NCI-H510A treated with DMSO at 0.1 percent for 48 hours (cell line): ENCODE data around the gene CSRP1.
A peak's percentile ranks its signal among the peaks of the same experiment; 100 is the strongest.

ENCODE experiments used
- DNase-seq: peaks from one replicate; lab custom pipeline; 2025; lab: John Stamatoyannopoulos, UW

CSRP1 gene

DNA sequence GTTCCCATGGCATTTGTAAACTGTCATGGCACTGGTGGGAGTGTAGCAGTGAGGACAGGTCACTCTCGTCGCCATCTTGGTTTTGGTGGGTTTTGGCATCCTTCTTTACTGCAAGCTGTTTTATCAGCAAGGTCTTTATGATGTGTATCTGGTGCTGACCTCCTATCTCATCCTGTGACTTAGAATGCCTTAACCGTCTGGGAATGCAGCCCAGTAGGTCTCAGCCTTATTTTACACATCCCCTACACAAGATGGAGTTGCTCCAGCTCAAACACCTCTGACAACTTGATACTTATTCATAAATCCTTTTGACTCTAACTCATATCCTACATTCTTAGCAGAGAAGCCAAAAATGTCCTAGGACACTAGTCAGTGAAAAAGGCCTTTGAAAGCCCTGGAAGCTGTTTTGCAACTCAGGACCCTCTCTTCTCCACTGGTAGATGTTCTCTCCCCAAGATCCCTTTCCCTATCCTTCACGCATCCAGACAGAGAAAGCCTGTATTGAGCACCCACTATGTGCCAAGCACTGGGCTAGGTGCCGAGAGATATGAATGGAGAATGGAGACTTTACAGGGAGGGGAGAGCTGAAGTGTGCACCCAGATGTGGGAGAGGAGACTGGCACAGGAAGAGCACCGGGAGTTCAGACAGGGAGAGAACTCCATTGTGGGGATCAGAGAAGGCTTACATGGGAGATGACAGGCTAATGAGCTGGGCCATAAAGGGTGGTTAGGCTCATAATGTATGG is 6.7 kb upstream of the CSRP1 start:
- DNase-seq, result no peak

DNA sequence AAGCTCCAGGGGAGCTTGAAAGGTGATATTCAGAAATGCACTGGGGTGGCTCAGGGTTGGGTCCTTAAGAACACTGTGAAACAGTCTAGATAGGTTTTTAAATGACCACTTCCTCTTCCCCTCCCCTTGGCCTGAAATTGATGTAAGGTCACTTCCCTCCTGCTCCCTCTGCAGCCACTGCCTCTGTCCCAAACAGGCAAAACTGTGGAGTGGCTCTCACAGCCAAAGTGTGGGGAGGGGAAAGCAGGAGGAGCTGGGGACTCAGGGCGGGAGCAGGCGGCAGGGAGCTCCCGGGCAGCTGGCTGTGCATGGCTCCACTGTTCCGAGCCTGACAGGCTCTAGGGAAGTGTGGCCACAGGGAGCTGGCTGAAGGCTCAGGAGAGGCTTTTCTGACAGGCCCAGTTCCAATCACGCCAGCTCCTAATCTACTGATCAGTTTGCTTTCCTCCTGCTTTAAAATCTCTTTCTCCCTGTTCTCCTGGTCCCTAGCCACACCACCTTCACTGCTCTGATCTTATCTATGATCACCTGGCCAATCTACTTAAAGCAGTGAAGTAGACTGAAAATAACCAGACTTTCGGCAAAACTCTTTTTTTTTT is 5.1 kb upstream of the CSRP1 start:
- peak; percentile 70 for DNase-seq

DNA sequence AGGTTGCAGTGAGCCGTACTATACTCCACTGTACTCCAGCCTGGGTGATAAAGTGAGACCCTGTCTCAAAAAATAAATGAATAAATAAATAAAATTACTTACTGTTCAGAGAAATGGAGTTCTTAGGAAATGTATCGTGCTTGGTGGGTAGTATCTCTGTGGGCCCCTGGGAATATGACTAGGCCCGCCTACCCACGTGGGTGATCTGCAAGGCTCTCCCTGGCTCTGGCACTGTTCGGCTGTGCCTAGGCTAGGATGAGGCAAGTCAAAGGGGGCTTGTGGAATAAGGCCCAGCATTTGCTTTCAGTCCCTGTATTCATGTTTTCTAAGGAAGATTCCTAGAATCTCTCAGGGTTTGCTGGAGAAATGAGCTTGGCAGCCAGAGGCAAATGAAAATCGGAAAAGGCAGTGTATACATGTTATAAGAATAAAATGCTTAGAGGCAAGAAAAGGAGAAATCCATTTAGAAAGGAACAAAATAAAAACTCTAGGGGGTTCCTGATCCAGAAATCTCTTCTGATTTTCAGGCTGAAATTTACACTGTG is 4.5 kb upstream of the CSRP1 start:
- no peak for DNase-seq

DNA sequence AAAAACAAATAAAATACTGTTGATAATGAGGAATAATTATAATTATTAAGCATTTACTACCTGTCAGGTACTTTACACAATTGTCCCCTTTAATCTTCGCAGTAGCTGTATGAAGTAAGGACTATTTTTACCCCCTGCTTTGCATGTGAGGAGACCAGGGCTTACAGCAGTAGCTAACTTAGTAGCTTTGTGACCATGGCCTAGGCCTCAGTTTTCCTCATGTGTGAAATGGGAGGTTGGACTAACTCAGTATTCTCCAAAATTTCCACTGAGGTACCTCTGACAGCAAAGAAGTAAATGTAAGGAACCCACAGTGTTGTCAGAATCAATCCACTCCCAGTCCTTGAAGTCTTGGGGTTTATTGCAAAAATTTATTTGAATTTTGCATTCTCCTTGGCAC is 3.8 kb upstream of the CSRP1 start:
- DNase-seq, result no peak

DNA sequence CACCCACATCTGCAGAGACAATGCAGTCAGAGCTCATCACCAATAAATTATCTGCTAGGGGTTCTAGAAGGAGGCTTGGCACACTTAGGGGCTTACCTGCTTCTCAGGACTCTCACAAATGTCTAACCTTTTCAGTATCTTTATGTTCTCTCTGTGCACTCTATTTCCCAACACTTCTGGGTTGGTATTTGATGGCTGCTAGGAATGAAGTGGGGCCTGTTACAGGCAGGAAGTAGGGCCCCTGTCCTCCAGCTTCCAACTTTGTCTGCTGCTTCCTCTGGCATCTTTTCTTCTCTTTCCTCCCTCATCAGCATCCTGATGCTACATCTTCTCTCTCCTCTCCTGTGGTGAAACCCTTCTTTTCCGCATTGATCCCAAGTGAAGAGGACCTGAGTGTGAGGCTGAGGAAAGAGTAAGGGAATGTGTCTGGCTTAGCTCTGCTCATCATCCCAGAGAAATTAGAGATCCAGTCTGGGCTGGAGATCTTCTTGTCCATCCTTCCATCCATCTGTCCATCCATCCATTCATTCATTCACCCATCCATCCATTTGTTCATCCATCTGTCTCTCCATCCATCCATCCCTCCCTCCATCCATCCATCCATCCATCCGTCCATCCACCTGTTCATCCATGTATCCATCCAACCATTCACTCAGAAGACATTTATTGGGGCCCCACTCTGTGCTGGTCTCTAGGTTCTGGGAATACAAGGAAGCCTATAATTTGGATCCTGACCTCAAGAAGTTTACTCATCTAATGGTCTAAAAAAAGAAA is 2.9 kb upstream of the CSRP1 start:
- no peak for DNase-seq

DNA sequence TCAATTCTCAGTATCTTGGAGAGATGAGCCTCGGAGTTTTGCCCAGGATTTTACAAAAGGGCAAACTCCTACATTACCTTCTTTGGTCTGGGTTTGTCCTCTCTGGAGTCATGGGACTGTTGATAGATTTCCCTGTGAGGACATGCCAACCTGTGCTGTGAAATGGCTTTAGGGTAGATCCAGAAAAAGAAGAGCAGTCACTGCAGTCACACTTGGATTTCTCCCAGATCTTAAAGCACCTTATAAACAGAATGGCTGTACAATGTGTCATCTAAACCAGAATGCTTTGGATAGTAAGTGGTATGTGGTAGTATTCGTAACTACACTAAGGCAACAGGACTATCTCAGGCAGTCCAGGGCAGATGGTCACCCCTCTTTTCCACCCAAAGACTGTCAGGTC is 1.9 kb upstream of the CSRP1 start:
- no peak for DNase-seq

DNA sequence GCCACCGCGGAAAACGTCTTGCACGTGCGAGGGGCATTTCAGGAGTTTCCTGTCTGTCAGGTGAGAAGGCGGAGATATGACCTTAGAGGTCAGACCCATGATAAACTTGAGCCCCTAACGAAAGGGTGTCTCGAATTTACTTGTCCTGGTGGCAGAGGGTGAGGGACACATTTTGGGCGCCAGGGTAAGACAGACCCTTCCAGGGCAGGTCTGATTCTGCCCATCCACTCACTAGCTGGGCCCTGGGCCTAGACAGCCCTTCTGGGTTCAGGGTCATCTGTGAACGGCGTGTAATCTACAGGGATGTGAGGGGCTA is 395 bp upstream of the CSRP1 start:
- DNase-seq, result no peak

DNA sequence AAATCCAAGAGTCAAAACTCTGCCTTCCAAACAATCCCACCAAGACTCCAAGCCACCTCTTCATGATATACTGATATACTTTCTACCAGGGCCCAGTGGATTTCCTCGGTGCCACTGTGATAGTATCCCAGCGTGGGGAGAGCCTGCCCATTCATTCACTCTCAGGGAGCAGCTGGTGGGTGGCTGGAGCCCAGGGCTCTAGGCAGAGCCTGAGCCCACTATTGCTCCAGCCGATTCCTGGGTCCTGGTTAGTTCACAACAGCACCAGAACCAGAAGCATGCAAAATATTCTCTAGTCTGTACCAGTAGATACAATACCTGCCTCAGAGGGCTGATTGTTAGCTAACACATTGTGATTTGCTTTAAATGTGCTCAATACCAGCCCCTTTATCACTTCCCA is 831 bp downstream of the CSRP1 start:
- DNase-seq, result no peak

DNA sequence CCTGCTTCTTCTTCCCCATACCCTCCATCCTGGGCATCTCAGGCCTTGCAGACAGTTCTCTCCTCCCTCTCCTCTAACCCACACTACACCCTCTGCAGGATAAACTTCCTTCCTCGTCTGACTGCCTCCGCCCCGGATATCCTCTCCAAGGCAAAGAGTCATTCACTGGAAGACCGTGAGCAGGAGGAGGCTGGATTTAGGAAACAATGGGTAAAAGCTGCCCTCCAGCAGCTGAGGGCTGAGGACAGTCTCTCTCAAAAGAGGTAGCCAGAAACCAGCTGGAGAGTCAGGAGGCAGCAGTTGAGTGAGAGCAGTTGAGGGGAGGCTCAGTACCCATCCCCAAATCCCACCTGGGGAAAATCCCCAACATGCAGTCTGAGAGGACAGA is 1.4 kb downstream of the CSRP1 start:
- DNase-seq, result no peak

DNA sequence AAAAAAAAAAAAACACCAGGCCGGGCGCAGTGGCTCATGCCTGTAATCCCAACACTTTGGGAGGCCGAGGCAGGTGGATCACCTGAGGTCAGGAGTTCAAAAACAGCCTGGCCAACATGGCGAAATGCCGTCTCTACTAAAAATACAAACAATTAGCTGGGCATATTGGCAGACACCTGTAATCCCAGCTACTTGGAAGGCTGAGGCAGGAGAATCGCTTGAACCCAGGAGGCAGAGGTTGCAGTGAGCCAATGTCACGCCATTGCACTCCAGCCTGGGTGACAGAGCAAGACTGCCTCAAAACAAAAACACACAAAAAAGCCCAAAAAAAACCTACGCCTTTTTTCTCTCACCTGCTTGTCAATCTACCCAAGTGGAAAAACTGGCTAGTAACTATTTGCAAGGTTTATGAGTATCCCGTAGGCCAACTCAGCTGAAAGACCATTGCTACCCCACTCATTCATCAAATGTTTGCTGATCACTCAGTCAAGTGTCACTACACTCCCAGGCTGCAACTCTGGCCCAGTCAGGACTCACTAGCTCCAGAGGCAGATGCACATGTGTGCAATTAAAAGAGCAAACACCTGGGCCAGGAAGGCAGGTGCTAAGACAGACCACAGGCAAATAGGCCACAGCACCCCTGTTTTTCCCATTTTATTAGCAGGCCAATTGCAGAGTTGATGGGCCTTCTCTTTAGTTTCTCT is 2.0 kb downstream of the CSRP1 start:
- DNase-seq, result peak; percentile 93

DNA sequence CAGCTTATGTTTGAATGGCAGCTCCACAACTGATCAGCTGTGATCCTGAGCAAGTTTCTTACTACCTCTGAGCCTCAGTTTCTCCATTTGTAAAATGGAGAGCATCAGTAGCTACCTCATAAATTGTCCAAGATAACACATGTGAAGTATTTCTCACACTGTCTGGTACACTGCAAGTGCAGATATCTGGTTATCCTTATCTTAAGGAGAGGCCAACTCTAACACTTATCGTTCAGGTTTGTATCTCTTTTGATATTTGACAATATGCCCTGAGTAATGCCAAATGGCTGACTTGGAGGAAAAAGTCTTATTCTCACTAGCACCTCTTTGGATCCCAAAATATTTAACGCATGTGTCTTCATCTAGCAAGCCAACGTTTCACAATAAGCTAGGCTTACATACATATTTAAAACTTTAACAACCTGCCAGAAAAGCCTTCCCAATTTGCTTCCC is 2.7 kb downstream of the CSRP1 start:
- DNase-seq, result no peak

DNA sequence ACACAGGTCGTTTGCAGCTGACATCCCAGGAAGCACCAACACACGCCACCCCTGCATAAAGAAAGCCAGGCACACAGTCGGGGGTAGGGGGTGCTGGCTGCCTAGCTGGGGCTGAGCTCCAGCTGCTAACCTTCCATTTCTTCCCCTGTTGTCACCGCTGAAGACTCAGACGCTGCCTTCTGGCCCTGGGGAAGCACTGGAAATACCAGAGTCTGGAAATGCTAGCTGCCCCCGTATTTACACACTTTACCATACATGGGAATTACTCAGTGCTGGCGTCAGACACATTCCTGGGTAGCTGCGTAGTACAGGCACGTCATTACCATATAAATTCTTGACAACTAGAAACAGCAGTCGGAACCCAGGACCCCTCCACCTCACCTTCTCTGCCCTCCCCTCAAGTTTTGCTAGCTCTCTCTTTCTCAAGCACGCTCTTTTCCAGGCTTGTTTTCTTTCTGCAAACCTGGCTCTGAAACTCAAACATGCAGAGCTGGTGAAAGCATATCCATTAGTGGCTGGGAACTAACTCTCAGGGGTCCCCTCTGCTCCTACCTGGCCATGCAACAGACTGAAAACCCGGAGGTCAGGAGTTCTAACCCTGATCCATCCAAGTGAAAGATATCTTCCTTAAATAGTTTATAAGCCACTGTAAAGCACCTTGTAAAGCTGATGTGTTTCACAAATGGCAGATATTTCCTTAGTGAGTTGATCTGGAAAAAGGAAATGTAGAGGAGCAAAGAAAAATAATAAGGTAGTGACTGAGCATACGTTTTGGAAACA is 3.3 kb downstream of the CSRP1 start:
- DNase-seq, result peak; percentile 73

DNA sequence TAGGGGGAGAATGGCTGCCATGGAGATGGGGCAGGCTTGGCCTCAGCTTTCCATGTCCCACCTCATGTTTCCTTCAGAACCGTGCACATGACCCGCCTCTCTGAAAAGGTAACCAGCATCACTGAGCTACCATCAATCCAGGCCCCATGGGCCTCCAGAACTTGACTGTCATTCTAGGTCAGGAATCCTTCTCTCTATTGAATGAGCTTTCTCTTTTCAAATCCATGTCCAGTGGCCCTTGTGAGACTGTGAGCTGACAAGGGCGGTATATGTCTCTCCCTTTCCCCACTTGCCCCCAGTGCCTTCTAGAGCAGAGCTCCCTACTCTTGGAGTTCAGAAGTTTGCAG is 4.4 kb downstream of the CSRP1 start:
- DNase-seq, result no peak

DNA sequence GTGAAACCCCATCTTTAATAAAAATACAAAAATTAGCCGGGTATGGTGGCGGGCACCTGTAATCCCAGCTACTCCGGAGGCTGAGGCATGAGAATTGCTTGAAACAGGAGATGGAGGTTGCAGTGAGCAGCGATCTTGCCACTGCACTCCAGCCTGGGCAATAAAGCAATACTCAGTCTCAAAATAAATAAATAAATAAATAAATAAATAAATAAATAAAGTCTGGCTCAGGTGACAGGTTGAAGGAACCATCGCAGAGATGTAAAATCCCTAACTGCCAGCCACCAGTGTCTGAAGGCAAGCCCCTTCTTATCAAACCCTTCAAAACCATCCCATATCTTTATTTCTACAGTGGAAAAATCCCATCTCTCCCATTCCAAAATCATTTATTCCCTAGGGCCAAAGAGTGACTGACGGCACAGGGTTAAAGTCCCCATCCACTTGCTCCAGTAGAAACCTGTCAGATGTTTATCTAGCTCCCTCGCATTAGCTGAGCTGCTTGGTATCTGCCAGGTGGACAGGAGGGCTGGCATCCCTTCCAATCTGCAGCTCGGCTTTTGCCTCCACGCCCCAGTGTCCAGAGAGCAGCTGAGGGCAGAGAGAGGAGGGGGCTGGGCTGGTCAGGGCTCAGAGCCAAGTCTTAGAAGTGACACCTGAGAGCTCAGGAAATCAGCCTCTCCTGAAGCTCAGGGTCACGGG is 5.0 kb downstream of the CSRP1 start:
- DNase-seq, result peak; percentile 93

DNA sequence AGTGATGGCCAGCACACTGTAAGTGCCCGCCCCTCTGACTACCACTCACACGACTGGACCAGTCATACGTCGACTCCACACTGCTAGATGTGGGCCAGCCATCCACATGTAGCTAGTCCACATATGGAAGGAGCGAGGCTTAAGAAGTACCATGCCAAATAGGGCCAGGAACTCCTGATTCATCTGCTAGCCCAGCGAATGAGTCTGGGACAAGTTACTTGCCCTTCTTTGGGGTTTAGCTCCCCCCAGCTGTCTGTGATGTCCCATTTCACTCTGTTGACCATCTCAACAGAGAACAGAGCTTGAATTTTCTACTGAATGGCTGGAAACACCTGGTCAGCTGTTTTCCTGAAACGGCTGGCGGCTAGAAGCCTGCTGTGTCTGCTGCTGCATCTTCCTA is 5.8 kb downstream of the CSRP1 start:
- no peak for DNase-seq

DNA sequence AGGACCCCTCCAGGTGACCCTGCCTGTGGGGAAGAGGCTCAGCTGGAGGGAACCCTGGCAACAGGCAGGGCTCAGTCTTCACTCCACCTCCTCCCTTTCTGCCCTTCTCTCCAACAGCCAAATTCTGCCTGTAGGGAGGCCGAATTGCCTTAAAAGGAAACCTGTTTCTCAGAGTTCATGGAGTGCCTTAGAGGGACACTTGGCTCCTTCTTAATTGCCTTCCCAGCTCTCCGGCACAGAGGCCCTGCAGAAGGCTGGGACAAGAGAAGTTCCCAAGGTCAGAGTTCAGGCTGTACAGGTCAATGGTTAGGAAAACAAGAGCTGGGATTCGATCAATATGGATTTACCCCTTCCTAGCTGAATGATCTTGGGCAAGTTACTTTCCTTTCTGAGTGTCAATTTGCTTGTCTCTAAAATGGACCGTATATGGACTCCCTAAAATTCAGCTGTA is 6.2 kb downstream of the CSRP1 start:
- no peak for DNase-seq

DNA sequence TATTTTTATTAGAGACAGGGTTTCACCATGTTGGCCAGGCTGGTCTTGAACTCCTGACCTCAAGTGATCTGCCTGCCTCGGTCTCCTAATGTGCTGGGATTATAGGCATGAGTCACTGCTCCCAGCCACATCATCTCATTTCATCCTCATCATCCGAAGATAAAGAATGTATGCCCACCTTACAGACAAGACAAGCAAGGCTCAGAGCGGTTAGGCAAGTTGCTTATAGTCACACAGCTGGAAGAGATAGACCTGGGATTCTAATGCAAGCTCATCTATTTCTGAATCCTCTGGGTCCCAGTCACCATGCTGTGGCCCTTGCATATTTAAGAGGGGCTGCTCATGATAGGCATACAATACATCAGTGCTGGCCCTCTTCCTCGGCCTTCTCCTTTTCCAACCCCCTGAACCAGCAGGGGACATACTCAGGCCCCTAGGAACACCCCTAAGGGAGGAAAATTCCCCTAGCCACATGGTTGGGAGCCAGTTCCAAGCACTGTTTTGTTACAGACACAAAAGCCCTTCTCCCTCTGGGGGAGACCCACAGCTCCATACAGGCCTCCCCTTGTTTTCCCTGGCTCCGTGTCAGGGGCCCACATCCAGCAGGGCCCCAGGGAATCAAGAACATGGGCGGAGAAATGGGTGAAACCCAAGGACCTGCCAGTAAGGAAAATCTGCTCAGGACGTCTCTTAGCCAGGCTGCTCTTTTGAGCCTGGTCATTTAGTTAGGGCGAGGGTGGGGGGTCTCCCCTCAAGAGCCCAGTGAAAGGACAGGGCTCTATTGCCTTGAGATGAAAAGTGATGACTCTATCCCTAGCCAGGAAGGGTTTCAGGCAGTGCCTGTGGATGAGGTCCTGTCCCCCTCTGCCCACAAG is 6.9 kb downstream of the CSRP1 start:
- DNase-seq, result no peak

DNA sequence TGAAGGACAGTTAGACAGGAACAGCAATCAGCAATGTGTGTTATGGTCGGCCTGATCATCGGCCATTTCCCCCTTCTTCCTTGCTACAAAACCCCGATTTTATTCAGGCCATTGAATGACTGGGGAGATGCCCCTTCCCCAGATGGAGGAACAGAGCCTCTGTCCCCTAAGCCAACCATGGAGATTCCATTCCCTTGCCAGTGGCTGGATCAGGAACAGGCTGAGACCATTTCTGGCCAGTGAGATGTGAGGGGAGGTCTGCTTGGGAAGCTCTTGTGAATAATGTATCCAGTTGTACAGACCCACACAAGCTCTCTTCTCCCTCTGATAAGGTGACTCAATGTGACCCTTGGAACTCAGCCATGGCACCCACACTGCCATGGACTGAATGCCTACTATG is 7.7 kb downstream of the CSRP1 start:
- DNase-seq, result no peak

DNA sequence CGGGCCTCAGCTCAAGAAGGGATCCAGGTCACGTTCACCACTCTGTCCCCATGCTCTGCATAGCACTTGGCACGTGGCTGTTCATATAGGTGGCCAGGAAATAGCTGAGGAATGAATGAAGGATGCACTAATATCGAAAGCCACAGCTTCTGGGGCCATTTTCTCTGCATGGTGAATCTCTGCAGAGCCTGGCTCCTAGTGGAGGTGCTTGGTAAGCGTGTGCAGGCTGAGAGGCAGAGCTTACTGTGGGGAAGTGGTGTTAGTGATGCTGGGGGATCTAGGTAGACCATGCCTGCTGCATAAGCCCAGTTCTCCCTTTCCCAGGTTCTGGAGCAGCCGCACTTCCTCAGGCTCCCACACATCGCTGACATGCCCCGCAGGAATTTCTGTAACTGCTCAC is 8.3 kb downstream of the CSRP1 start:
- DNase-seq, result no peak

DNA sequence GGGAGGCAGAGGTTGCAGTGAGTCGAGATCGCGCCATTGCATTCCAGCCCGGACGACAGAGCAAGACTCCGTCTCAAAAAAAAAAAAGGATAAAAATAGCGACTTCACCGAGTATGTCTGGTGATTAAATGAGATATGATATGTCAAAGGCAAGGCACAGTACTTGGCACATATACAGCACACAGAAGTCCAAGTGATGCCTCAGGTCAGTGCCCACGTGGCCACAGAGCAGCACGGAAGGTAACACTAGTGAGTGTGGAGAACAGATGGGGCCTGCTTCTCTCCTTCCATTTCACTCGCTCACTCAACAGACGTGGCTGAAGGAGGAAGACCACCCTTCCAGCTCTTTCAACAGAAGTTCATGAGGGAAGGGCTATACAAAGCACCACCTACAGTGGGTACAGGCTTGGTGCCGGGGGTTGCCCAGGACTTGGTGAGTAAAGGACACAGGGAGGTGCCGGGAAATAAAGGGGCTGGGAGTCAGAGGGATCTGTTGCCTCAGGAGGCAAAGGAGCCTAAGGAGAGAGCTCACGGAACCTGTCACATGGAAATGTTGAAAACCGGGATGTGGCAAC is 8.9 kb downstream of the CSRP1 start:
- no peak for DNase-seq
